Stimulated activated CD8-positive, alpha-beta memory T cell treated with anti-CD3 and anti-CD28 coated beads, Interleukin-12 subunit alpha, Interleukin-12 subunit beta, amount 100 ng/mL, for 1 hour (primary cell): ENCODE results near the gene APBA1.

ENCODE experiments used
- DNase-seq: peaks from one replicate; pipeline ENCODE4 v3.0.0-alpha.2; 2020; ENCODE audit warnings: low read depth

APBA1 gene

DNA sequence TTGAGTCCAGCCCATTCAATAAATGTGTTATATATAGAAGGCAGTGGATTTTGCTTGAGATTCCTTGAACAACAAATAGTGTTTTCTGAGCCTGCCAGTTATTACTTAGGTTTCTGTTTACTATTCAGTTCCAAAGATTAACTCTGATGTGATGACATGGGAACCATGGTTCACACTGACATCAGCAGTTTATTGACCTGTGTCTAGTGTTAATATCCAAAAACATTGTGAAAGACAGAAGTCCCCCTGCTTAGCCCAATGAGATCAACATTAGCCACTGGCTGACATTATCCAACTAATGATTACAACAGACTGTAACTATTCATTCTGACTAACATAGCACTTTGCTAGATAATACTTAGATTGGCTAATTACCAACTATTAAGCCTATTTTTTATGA, 14.9 kb downstream of the APBA1 start:
- DNase-seq = no peak

DNA sequence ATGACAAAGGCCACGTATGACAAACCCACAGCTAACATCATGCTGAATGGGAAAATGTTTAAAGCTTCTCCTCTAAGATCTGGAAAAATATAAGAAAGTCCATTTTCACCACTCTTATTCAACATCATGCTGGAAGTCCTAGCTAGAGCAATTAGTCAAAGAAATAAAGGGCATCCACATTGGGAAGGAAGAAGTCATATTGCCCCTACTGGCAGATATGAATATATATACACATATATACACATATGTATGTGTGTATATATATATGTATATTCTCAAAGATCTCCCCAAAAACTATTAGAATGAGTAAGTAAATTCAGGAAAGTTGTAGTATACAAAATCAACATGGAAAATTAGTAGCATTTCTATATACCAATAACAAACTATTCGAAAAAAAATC, 17.1 kb downstream of the APBA1 start:
- DNase-seq = no peak

- DNase-seq = no peak
Observed at GRCh38 chr9:69653261-69653660, 18.9 kb downstream of the APBA1 start.

- DNase-seq = no peak
Observed at GRCh38 chr9:69649566-69650250, 22.5 kb downstream of the APBA1 start.

GRCh38 chr9:69647804-69648203, 24.4 kb downstream of the APBA1 start:
- no peak for DNase-seq

DNA sequence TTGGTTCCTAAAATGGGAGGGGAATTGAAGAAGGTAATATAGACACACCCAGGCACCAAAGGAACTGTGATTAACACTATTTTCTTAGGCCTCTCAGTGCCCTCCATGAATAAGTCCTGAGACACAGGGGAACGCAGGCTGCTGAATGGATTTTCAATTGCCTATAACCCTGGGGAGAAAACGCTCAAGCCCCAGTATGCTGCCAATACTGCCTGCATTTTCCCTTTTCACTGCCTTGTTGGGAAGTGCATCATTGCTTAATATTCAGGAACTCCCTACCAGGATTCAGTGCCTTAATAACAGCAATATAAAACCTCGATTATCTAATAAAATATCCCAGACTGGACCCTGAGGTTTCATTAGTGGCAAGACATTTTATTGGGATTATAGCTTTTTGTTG, 25.4 kb downstream of the APBA1 start:
- no peak for DNase-seq

GRCh38 chr9:69645488-69645887, 26.7 kb downstream of the APBA1 start:
- no peak for DNase-seq

- DNase-seq = no peak
Observed at GRCh38 chr9:69643098-69643497, 29.1 kb downstream of the APBA1 start.

DNA sequence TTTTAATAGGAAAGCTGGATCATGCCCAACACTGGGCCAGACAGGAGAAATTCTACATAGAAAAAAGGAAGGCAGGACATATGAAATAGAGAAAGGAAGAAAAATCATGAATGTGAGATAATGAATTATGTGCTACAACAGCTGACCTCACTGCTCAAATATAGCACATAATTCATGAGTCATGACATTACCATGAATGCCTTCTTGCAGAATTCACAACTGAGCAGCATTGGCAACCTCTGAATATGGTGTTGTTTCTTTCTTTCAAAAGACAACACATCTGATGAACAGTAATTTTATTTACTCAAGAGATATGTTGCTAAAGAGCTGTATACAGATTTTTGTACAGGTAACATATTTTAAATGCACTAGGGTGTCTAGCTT, 34.4 kb downstream of the APBA1 start:
- DNase-seq = no peak

DNA sequence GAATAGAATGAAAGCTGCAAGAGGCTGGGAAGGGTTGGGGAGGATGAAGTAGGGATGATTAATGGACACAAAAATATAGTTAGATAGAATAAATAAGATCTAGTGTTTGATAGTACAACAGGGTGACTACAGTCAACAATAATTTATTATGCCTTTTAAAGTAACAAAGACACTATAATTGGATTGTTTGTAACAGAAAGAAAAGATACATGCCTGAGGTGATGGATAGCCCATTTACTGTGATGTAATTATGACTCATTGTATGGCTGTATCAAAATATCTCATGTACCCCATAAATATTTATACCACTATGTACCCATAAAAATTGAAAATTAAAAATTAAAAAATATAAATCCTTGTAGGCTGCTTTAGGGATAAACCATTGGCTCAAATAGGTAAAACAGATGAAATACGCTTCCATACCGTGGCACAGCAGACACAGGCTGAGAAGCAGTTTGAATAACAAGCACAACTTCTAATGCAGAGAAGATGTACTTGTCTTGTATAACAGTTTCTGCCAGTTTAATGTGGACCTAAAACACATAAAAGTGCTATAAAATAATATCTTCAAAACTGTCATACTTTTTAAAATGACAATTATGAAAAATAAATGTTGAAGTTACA, 34.9 kb downstream of the APBA1 start:
- no peak for DNase-seq

- DNase-seq = no peak
Observed at GRCh38 chr9:69633716-69634115, 38.5 kb downstream of the APBA1 start.

DNA sequence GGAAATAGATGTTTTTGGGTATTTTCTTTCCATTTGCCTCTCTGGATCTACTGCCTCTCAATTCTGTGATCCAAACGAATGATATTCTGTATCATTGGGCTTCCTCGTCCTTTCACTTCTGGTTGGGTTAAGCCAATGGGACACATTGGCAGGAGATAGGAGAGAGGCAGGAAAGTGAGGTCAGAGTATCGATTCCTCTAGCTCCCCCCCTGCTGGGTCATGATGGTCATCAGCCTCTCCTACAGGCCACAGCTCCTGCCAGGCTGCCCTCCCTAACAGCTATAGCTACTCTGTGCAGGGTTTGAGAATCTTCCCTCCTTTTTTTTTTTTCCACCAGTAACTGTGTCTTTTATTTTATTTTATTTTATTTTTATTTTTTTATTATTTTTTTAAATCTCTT, 39.4 kb downstream of the APBA1 start:
- no peak for DNase-seq

- DNase-seq = no peak
Observed at GRCh38 chr9:69627281-69627680, 44.9 kb downstream of the APBA1 start.

DNA sequence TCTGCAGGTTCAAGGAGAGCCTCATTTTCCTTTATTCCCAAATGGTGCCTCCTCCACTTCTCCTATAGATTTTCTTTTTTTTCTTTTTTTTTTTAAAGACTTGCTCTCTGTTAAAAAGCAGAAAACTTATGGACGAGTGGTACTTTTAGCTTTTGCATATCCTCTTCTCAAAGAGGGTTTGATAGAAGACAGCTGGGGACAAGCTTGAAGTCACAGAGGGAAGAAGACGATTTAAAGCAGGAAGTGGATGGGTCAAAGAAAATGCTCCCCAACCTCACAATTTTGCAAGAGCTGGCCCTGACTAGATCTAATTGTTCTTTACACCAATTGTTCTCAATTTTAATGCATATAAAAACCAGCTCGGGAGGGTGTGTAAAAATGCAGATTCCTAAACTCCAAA, 48.9 kb downstream of the APBA1 start:
- no peak for DNase-seq

GRCh38 chr9:69622676-69623075, 49.5 kb downstream of the APBA1 start:
- no peak for DNase-seq

DNA sequence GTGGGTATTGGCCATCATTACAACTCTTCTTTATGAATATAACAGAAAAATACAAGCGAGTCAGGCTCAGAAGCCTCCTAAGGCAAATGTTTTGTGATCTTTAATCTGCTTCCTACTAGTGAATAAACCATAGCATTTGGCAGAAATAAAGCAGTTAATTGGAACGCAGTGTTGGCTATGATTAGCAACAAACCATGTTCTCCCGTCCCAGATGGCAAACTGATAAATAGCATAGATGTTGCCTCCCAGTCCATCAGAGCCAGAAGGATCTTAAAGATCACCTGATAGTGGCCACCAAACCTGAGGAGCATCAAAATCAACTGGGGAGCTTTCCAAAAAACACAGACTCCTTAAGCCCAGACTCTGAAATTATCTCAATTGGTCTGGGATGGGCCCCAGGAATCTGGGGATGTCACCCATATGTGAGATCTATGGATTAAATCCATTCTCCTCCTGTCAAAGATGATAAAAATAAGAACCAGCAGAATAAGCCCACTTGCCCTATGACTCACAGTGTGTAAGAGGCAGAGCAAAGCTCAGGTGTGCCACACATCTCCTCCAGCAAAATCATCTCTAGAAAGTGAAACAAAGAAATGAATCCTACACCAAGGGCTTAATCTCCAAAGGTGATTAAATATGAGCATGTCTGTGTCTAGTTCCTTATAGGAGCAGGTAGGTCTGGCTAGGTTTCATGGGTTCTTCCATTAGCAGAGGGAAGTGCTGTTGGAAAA, 50.3 kb downstream of the APBA1 start:
- no peak for DNase-seq

GRCh38 chr9:69620731-69621130, 51.4 kb downstream of the APBA1 start:
- DNase-seq = no peak

DNA sequence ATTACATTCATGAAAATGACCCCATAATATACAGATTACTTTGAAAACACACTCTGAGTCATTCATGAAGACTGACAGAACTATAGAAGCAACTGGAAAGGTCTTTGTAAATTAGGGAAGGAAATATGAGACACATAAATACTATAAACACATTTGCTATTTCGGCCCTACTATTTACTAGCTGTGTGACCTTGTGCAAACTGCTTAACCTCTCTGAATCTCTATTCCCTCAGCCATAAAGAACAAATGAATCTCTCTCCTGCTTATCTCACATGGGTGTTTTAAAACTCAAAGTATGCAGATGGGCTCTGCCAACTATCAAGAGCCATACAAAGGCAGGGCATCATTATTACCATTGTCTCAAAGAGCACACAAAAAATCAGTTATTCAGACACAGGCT, 52.9 kb downstream of the APBA1 start:
- DNase-seq = no peak

DNA sequence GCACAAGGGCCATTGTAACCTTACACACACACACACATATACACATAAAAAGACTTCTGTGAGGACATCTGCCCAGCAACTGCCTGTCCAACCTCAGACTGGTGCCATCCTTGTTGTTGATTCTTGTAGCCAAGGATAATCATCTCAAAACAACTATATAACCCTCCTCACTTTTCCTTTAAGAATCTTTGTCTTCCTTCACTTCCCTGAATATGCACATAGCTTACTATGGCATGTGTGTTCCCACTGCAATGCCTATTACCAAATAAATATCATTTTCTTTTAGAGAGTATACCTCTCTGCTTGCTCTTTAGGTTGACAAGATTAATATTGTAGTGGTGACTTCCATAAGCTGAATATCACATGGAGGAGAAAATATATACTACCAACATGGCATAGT, 55.2 kb downstream of the APBA1 start:
- DNase-seq = no peak

GRCh38 chr9:69615880-69616279, 56.3 kb downstream of the APBA1 start:
- no peak for DNase-seq

DNA sequence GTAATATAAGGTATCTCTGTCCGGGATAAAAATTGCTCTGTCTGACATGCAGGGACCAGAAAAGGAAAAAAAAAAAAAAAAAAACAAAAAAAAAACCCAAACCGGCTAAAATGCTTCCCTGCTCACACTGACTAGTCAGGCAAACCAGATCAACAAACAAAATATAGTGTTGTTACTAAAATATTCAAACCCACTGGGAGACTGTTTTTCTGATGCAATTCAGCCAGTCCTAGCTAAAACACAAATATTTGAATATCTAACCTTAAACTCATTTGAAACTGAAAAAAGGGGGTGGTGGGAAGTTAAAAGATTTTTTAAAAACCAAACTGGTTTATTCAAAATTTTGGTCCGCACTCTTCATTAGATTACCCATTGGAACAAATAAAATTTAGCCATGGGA, 61.0 kb downstream of the APBA1 start:
- DNase-seq = no peak

DNA sequence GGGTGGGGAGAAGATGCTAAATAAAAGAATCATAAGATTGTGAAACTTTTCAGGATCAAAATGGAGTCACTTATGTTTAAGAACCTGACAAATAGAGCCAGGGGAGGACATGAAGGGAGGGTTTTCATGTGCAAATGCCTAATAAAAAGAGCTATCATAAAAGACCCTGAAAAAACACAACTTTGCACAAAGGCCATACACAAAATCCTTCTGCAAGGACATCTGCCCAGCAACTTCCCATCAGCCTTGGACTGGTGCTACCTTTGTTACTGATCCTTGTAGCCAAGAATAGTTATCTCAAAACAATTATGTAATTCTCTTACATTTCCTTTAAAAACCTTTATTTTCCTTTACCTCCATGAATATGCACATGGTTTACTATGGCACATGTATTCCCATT, 63.0 kb downstream of the APBA1 start:
- DNase-seq = no peak

- DNase-seq = no peak
Observed at GRCh38 chr9:69606089-69606488, 66.1 kb downstream of the APBA1 start.

GRCh38 chr9:69605406-69605805, 66.8 kb downstream of the APBA1 start:
- DNase-seq = no peak
